CD4-positive, alpha-beta T cell (primary cell): ENCODE results near the gene TLK1. TPM values are rescaled to one million over a fixed set of nuclear protein-coding genes. Genes with fewer than 3 reads are reported as not detected.
"Not testable (repeated sequence)": the region's sequence is repeated elsewhere in the genome, so short reads cannot be mapped to it uniquely, and the experiment has no call there.

ENCODE experiments used
- ATAC-seq: fragments of 200-7000 bp; cut with Tn5 transposase; one replicate; pipeline ENCODE4 v1.10.0; 2022; ENCODE audit warnings: mild to moderate bottlenecking; ENCODE audit not compliant: poor library complexity
- CTCF ChIA-PET: fragments of 350-600 bp; sonication (Branson Sonifier 250); formaldehyde crosslinking; loops from one replicate; lab custom pipeline; 2021; ENCODE audit warnings: antibody characterized with exemption, inconsistent platforms; lab: Charles Lee
- POLR2A ChIA-PET: fragments of 350-600 bp; sonication (Branson Sonifier 250); formaldehyde crosslinking; loops from one replicate; lab custom pipeline; 2021; ENCODE audit warnings: antibody characterized with exemption, inconsistent platforms; lab: Charles Lee
- DNase-seq, 14 experiments: peaks; one replicate each; pipeline ENCODE4 v3.0.0-alpha.2; 2013 to 2020; ENCODE audit warnings: mixed read lengths in 2 of 14
- H3K27ac ChIP-seq, 2 donors: one replicate each; pipeline versions ENCODE4 v1.5.1 to v1.7.0; 2013; ENCODE audit warnings: low read length in 2 of 2, low read depth in 1 of 2, mild to moderate bottlenecking in 1 of 2
- H3K27me3 ChIP-seq, 2 experiments: 1 replicate in 1 of 2; 2 replicates in 1 of 2; pipeline versions ENCODE4 v1.6.1 to v1.7.0; 2013; ENCODE audit warnings: low read length in 2 of 2, control low read depth in 1 of 2, mild to moderate bottlenecking in 1 of 2, moderate library complexity in 1 of 2; ENCODE audit not compliant: insufficient read depth in 2 of 2, control insufficient read depth in 1 of 2
- H3K36me3 ChIP-seq: one replicate; pipeline ENCODE4 v1.6.1; 2013; ENCODE audit warnings: low read length, control low read depth; ENCODE audit not compliant: insufficient read depth
- H3K4me1 ChIP-seq: one replicate; pipeline ENCODE4 v1.6.1; 2013; ENCODE audit warnings: low read length, control low read depth; ENCODE audit not compliant: insufficient read depth
- H3K4me3 ChIP-seq: one replicate; pipeline ENCODE4 v1.5.1; 2013; ENCODE audit warnings: mild to moderate bottlenecking, low read length, moderate library complexity
- H3K9me3 ChIP-seq, 2 experiments: 1 replicate in 1 of 2; 2 replicates in 1 of 2; pipeline versions ENCODE4 v1.6.1 to v1.7.0; 2013; ENCODE audit warnings: low read length in 2 of 2, mild to moderate bottlenecking in 2 of 2, control low read depth in 1 of 2, moderate library complexity in 1 of 2; ENCODE audit not compliant: control insufficient read depth in 1 of 2, insufficient read depth in 1 of 2
- H3K27ac Mint-ChIP-seq: one replicate; pipeline ENCODE4 v1.8.0; 2020; ENCODE audit warnings: mixed read lengths
- H3K27me3 Mint-ChIP-seq: one replicate; pipeline ENCODE4 v1.8.0; 2021; ENCODE audit warnings: mixed read lengths
- H3K36me3 Mint-ChIP-seq: one replicate; pipeline ENCODE4 v1.8.0; 2021; ENCODE audit warnings: low read depth, mixed read lengths
- H3K4me1 Mint-ChIP-seq: one replicate; pipeline ENCODE4 v1.8.0; 2021; ENCODE audit warnings: low read depth, mixed read lengths
- H3K4me3 Mint-ChIP-seq: one replicate; pipeline ENCODE4 v1.8.0; 2020; ENCODE audit warnings: mild to moderate bottlenecking, mixed read lengths
- H3K9me3 Mint-ChIP-seq: one replicate; pipeline ENCODE4 v1.8.0; 2020; ENCODE audit warnings: mixed read lengths
- intact Hi-C, 2 experiments: fragments of 100-400 bp; cut with DNase I in 1 of 2; cut with micrococcal nuclease in 1 of 2; formaldehyde crosslinking; loops; one replicate each; pipeline versions ENCODE4 v1.15.1 to v1.9.0; 2023 to 2025; cut with DNase I, micrococcal nuclease
- total RNA-seq, 174 experiments: library from RNA in 2 of 174; stranded (reverse) in 2 of 174; gene quantifications; one replicate each; pipeline ENCODE4 v1.2.3 and lab custom pipeline; 2021 to 2026
- TF ChIP-seq, protein P1 (sequence below): fragments of 200-600 bp; IDR thresholded peaks from one replicate; pipeline ENCODE4 v1.8.0; 2022; ENCODE audit warnings: antibody characterized with exemption, mild to moderate bottlenecking

TLK1 gene
- total RNA-seq, 2 experiments from 2014 or later: 135 to 138 TPM

GRCh38 chr2:171081649-171082111, 79.0 kb downstream of the TLK1 start:
- H3K27ac ChIP-seq: peak overlapping the region; percentile 27 to 57
- H3K27me3 ChIP-seq: no peaks in the 10 kb centered on the region
- DNase-seq (peak in 10 of 14 experiments; percentile 4 to 63 (median 24)), ATAC-seq (peak; percentile 60)
- TF ChIP-seq, protein P1, sequence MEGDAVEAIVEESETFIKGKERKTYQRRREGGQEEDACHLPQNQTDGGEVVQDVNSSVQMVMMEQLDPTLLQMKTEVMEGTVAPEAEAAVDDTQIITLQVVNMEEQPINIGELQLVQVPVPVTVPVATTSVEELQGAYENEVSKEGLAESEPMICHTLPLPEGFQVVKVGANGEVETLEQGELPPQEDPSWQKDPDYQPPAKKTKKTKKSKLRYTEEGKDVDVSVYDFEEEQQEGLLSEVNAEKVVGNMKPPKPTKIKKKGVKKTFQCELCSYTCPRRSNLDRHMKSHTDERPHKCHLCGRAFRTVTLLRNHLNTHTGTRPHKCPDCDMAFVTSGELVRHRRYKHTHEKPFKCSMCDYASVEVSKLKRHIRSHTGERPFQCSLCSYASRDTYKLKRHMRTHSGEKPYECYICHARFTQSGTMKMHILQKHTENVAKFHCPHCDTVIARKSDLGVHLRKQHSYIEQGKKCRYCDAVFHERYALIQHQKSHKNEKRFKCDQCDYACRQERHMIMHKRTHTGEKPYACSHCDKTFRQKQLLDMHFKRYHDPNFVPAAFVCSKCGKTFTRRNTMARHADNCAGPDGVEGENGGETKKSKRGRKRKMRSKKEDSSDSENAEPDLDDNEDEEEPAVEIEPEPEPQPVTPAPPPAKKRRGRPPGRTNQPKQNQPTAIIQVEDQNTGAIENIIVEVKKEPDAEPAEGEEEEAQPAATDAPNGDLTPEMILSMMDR: no peak
- Mint-ChIP-seq H3K36me3 (peaks cover 31% of the 10 kb centered on the region), H3K27me3 (no peaks in the 10 kb centered on the region), H3K27ac (peak overlapping the region; percentile 89), H3K4me3 (peak overlapping the region; percentile 46), H3K4me1 (peaks cover 81% of the 10 kb centered on the region), H3K9me3 (no peaks in the 10 kb centered on the region)
- peaks cover 0 to under 1% of the 10 kb centered on the region in 2 experiments for H3K9me3 ChIP-seq
- intact Hi-C loops: loop anchor here (2.0 kb wide), 3 partner anchors 43 to 353 kb away; partner anchors contain the start of gene DCAF17 (in 1 of the 2)
- H3K4me1 ChIP-seq: peaks cover 17% of the 10 kb centered on the region
- ChIA-PET CTCF (interaction anchor here (1.5 to 2.7 kb wide), 3 partner anchors 28 to 153 kb away, joined by 3 to 9 read pairs (median 3); partner anchors contain the start of gene GORASP2), POLR2A (interaction anchor here (0.7 to 3.6 kb wide), 8 partner anchors 8 to 153 kb away, joined by 3 to 17 read pairs (median 4); partner anchors contain the start of genes GORASP2 and TLK1)
- H3K36me3 ChIP-seq: peaks cover 22% of the 10 kb centered on the region
- H3K4me3 ChIP-seq: no peak overlapping the region

DNA sequence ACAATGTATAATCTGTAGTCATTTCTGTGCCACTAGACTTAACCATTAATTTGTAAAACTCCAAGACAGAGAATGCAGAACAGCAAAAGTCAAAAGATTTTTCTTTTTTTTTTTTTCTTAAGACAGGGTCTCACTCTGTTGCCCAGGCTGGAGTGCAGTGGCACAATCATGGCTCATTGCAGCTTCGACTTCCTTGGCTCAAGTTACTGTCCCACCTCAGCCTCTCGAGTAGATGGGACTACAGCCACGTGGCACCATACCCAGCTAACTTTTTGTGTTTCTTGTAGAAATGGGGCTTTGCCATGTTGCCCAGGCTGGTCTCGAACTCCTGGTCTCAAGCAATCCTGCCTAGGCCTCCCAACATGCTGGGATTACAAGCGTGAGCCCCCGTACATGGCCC, 80.1 kb downstream of the TLK1 start:
- peaks cover 82% of the 10 kb centered on the region for H3K4me1 Mint-ChIP-seq
- POLR2A ChIA-PET: interaction anchor here (1.0 to 3.6 kb wide), 2 partner anchors 9 to 78 kb away, joined by 3 to 17 read pairs; partner anchors contain the start of gene TLK1
- peak overlapping the region; percentile 89 for H3K27ac Mint-ChIP-seq
- intact Hi-C loops: loop anchor here in 1 of 2 experiments (2.0 kb wide), 1 partner anchor 42 kb away; no protein-coding TSS in a partner anchor
- H3K27me3 ChIP-seq: no peaks in the 10 kb centered on the region
- H3K4me3 Mint-ChIP-seq: no peak overlapping the region
- no peak overlapping the region for H3K27ac ChIP-seq
- TF ChIP-seq, protein P1: no peak
- peaks cover 29% of the 10 kb centered on the region for H3K36me3 ChIP-seq
- no peaks in the 10 kb centered on the region for H3K27me3 Mint-ChIP-seq
- no peak for DNase-seq
- peaks cover 39% of the 10 kb centered on the region for H3K36me3 Mint-ChIP-seq
- peaks cover 0 to 4% of the 10 kb centered on the region in 2 experiments for H3K9me3 ChIP-seq
- CTCF ChIA-PET: interaction anchor here (1.5 kb wide), 1 partner anchor 78 kb away, joined by 3 read pairs; no protein-coding TSS in a partner anchor
- H3K9me3 Mint-ChIP-seq: no peaks in the 10 kb centered on the region
- no peak overlapping the region for H3K4me3 ChIP-seq
- H3K4me1 ChIP-seq: peaks cover 10% of the 10 kb centered on the region
- no peak for ATAC-seq

DNA sequence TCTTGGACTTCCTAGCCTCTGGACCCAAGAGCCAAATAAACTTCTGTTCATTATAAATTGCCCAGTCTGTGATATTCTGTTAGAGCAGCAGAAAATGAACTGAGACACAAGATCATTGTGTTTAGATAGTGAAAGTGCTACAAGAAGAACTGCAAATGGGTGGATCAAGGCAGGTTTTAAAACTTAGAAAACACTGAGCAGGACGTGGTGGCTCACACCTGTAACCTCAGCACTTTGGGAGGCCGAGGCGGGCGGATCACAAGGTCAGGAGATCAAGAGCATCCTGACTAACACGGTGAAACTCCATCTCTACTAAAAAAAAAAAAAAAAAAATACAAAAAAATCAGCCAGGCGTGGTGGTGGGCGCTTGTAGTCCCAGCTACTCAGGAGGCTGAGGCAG, 84.3 kb downstream of the TLK1 start:
- H3K4me1 ChIP-seq, CTCF ChIA-PET, H3K27ac ChIP-seq, H3K4me3 Mint-ChIP-seq, ATAC-seq, H3K27ac Mint-ChIP-seq, H3K4me3 ChIP-seq, H3K9me3 Mint-ChIP-seq, H3K9me3 ChIP-seq, H3K27me3 Mint-ChIP-seq, intact Hi-C loops, DNase-seq, H3K27me3 ChIP-seq, POLR2A ChIA-PET: not testable (repeated sequence)
- peaks cover 34% of the 10 kb centered on the region for H3K36me3 ChIP-seq
- H3K4me1 Mint-ChIP-seq: peaks cover 58% of the 10 kb centered on the region
- peaks cover 68% of the 10 kb centered on the region for H3K36me3 Mint-ChIP-seq
